Bone marrow (tissue), 2 donors: ENCODE measurements around the gene AHDC1.

Source experiments
- DNase-seq, 2 donors: peaks; one replicate each; lab custom pipeline; 2025; lab: John Stamatoyannopoulos, UW

The AHDC1 gene

DNA sequence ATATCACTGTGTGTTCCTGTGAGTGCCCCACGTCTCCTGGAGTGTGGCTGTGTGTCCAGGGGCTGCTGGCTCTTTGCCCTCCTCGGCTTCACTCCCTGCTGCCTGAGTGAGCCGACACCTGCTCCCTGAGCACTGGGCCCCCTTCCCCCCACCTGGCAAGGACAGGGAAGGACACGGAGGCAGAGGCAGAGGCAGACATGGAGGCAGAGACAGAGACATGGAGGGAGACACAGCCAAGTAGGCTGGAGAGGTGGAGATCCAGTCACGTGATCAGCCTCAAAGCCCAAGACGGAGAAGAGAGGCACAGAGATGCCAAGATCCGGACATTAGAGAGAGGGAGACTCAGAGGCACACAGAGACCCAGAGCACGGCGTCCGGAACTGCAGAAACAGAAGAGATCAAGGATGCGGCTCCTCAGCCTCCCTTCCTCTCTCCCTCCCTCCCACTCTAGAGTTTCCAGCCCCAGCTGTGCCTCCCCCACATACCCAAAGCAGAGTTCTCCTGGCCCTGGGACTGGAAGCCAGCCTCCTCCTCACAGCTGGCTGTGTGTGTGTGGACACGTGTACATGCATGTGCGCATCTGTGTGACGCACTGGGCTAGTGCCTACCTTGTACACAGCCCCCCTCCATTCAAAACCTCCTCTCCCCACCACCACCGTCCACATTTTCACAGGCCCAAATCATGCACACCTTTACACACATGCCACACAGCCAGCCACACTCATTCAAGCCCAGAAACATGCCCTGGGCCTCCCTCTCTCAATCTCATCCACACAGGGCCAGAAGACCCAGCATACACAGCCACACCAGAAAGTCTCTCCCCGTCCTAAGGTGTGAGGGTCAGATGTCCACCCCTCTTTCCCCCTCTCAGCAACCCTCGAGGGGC is 74.9 kb downstream of the AHDC1 start:
- DNase-seq: peak in 1 of 2 donors; percentile 82

DNA sequence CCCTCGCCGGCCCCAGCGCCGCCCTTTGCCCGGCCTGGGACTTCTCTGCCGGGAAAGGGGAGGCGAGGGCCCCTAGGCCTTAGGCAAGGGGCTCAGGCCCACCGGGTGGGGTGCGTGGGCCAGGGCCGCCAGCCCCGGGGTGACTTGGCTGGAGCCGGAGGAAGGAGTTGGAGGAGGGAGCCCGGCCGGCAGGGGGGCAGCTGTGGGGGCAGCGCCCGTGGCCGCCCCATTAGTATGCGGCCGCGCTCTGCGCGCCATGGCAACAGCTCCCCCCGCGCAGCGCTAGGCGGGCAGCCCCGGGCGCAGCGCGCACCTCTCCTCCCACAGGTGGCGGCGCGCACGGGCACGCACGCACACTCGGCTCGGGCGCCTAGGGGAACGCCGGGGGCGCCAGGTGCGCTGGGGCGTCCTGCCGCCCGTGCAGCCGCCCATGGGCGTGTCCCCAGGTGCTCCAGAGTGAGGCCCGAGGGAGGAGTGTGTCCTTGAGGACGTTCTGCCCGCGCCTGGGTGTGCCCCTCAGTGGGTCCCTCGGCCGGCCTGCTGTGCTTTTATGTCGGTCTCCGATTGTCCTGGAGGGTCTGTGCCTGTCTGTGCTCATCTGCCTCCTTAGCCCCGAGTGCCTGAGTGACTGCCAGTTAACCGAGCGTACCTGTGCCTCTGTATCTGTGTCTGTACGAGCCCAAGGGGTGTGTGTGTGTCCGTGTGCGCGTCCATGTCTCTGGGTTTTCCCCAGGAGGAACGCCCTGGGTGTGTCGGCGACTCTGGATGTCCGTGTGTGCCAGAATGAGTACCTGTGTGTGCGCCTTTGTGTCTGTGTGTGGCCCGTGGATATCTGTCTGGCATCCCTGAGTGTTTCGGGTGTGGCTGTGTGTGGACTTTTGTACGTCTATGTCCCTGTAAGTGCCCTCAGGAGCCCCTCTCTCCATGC is 75.8 kb downstream of the AHDC1 start:
- DNase-seq: no peak

GRCh38 chr1:27527223-27527889 is 76.6 kb downstream of the AHDC1 start:
- no peak for DNase-seq

GRCh38 chr1:27526569-27527222 is 77.2 kb downstream of the AHDC1 start:
- no peak for DNase-seq

GRCh38 chr1:27525296-27526272 is 78.4 kb downstream of the AHDC1 start:
- DNase-seq: peak; percentile 28 to 85

DNA sequence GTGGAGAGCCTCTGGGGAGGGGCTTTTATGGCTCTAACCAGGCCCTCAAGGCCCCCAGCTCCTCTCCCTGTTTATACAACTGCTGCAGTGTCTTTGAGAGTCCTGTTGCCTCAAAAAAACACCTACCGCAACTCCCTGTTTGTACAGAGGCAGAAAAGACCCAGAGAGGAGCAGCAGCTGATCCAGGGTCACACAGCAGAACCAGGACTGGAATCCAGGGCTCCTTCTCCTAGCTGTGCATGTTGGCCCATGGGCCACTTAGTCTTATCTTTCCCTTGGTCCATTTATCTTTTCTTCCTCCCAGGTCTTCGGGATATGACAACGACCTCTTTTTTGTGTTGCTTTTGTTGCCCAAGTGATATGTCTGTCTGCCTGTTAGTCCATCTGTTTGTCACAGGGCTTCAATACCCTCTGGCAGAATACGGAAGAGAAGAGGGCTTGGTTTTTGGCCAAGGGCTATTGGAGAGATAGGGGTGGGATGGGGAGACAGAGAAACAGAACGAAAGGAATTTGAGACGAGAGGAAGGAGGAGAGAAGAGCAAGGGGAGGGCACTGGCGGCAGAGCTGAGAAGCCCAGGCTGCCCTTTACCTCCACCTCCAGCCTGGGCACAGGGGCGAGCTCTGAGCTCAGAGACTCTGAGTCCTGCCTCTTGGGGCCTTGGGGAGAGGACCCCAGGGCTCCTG is 80.5 kb downstream of the AHDC1 start:
- DNase-seq: no peak

GRCh38 chr1:27522432-27523336 is 81.3 kb downstream of the AHDC1 start:
- DNase-seq: no peak

- DNase-seq: no peak
These were observed 82.0 kb downstream of the AHDC1 start for GRCh38 chr1:27521861-27522431.

DNA sequence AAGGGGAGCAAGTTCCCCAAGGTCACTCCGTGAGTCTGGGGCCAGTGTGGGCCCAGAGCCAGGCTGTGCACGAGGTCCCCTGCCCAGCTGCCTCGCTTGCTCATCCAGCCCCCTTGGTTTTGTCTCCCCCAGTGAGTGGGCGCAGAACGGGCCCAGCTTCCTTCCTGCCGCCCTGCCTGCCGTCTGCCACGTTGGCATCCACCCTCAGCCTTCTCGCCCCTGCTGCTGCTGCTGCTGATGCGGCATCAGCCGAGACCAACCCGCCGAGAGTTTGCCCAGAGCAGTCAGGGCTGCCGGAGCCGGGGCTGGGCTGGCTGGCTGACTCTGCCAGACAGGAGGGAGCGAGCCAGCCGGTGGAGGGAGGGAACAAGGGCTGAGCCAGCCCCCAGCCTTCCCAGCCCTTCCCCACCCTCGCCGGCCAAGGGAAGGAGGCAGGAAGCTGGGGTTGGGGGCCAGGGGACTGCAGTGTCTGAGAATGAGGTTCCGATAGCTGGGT is 82.6 kb downstream of the AHDC1 start:
- DNase-seq: peak in 1 of 2 donors; percentile 36

DNA sequence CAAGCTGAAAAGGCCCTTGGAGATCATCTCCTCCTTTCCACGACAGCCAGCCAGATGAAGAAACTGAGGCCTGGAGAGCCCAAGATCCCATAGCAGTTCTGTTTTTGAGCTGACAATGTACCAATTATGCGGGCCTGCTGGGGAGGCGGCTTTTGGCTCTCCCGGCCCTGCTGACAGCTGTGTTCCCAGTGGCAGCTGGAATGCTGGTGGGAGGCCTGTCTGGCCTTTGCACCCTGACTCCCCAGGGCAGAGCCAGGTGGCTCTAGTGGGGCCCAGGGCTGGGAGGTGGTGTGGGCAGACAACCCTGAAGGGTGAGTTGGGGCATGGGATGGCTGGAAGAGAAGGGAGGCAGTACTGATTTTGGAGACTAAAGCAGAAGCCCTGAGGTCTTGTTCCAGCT is 83.3 kb downstream of the AHDC1 start:
- no peak for DNase-seq

- DNase-seq: no peak
These were observed 84.3 kb downstream of the AHDC1 start for GRCh38 chr1:27519331-27520258.

DNA sequence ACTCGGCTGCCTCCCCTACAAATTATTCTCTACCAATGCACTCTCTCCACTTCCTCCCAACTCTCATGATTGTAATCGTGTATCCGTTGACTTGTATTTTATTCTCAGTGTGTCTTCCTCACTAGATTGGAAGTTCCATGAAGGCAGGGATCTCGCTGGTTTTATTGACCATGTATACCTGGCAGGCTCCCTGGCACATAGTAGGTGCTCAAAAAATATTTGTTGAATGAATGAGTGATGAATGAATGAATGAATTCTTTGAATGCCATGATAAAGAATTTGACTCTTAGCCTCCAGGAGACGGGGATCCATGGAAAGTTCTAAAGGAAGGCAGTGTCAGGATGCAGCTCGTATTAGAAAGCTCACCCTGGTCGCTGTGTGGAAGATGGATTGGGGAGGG is 85.1 kb downstream of the AHDC1 start:
- no peak for DNase-seq

DNA sequence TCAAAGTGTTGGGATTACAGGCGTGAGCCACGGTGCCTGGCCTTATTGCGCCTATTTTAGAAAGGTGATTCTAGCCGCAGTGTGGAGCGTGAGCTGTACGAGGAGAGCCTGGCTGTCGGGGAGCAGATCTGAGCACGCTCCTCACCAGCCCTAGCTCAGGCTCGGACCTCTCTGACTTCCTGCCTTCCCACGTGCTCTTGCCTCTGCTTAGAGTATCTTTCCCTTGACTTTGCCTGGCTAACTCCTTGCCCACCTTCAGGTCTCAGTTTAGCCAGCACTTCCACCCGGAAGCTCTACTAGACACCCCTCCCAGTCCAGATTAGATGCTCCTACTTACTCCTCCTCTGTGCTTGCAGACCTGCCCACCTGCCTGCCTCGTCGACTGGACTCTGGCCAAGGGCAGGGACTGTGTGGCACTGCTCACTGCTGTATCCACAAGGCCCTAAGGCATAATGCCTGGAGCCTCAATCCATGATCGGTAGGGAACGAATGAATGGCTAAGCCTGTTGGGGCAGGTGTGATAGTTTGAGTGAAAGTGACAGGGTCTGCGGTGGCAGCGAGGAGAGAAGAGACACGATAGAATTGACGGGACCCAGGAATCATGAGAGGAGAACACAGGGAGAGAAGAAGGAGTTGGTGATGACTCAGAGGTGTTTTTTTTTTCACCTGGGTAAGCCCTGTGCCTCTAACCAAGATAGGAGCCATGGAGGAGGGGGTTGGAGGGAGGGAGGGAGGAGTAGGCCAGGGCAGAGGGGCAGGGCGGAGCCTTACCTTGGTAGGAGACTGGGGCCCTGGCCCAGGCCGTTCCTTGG is 85.8 kb downstream of the AHDC1 start:
- DNase-seq: no peak

DNA sequence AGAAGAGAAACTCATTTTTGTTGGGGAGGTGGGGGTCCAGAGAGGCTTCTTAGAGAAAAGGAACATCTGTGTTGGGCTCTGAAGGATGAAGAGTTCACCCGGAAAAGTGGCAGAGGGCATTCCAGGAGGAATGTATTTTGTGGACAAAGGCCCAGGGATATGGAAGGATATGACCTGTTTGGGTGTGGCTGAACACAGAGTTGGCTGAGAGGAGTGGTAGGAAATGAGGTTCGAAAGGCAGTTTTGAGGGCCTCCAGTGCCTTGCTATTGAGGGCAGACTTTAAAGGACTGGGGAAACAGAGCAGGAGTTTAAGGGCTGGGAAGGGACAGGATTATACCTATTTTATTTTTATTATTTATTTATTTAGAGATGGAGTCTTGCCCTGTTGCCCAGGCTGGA is 86.6 kb downstream of the AHDC1 start:
- no peak for DNase-seq

GRCh38 chr1:27515626-27516025 is 88.3 kb downstream of the AHDC1 start:
- DNase-seq: no peak

- DNase-seq: no peak
These were observed 90.0 kb downstream of the AHDC1 start for GRCh38 chr1:27513958-27514357.
